ENCODE results near the gene ATOH8. TPM values are rescaled to one million over a fixed set of nuclear protein-coding genes. Genes with fewer than 3 reads are reported as not detected.

Gene ATOH8
- total RNA-seq, 4 donors from 2014 or later: 2.0 to 24.6 (median 7.6) TPM

GRCh38 chr2:85710687-85711577 is 42.9 kb upstream of the ATOH8 start:
- no peak for DNase-seq
- Histone ChIP-seq H3K9me3 (no peaks in the 10 kb centered on the region), H3K36me3 (no peaks in the 10 kb centered on the region), H3K4me3 (no peak overlapping the region), H3K4me1 (peaks cover 17 to 67% (median 21%) of the 10 kb centered on the region in 3 donors), H3K27ac (peak overlapping the region; percentile 22 to 85 (median 75)), H3K27me3 (no peaks in the 10 kb centered on the region)
- WGBS, 2 donors: 65 to 66% methylated on average over 15 to 16 of the region's 19 CpGs
- intact Hi-C loops (cut with DNase I): no loop called here
- TF ChIP-seq, protein P1, sequence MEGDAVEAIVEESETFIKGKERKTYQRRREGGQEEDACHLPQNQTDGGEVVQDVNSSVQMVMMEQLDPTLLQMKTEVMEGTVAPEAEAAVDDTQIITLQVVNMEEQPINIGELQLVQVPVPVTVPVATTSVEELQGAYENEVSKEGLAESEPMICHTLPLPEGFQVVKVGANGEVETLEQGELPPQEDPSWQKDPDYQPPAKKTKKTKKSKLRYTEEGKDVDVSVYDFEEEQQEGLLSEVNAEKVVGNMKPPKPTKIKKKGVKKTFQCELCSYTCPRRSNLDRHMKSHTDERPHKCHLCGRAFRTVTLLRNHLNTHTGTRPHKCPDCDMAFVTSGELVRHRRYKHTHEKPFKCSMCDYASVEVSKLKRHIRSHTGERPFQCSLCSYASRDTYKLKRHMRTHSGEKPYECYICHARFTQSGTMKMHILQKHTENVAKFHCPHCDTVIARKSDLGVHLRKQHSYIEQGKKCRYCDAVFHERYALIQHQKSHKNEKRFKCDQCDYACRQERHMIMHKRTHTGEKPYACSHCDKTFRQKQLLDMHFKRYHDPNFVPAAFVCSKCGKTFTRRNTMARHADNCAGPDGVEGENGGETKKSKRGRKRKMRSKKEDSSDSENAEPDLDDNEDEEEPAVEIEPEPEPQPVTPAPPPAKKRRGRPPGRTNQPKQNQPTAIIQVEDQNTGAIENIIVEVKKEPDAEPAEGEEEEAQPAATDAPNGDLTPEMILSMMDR (IDR thresholded peaks at IDR 0.05): no peak
- TF ChIP-seq POLR2A (IDR thresholded peaks at IDR 0.05): no peak

- WGBS, 2 donors: 79 to 95% methylated on average over 4 to 6 of the region's 8 CpGs
- Histone ChIP-seq H3K4me3 (no peak overlapping the region), H3K27me3 (no peaks in the 10 kb centered on the region), H3K36me3 (no peaks in the 10 kb centered on the region), H3K9me3 (no peaks in the 10 kb centered on the region), H3K4me1 (peaks cover 14 to 60% (median 17%) of the 10 kb centered on the region in 3 donors), H3K27ac (peak overlapping the region; percentile 22 to 85 (median 75))
- intact Hi-C loops (cut with DNase I): no loop called here
- no peak for TF ChIP-seq POLR2A (IDR thresholded peaks at IDR 0.05)
- TF ChIP-seq, protein P1 (IDR thresholded peaks at IDR 0.05): no peak
- no peak for DNase-seq
These were observed 42.2 kb upstream of the ATOH8 start for GRCh38 chr2:85711578-85712060.

GRCh38 chr2:85712336-85712735 is 41.5 kb upstream of the ATOH8 start:
- H3K4me3 ChIP-seq: no peak overlapping the region

GRCh38 chr2:85712849-85713612 is 40.8 kb upstream of the ATOH8 start:
- intact Hi-C loops (cut with DNase I): no loop called here
- H3K27ac ChIP-seq: peak overlapping the region in 3 of 4 donors; percentile 31 to 85 (median 66)
- H3K9me3 ChIP-seq: no peaks in the 10 kb centered on the region
- H3K27me3 ChIP-seq: no peaks in the 10 kb centered on the region
- 69 to 96% methylated on average over 3 to 7 of the region's 9 CpGs for WGBS, 2 donors
- TF ChIP-seq POLR2A (IDR thresholded peaks at IDR 0.05): no peak
- TF ChIP-seq, protein P1 (IDR thresholded peaks at IDR 0.05): no peak
- DNase-seq: no peak
- peaks cover 10 to 50% (median 17%) of the 10 kb centered on the region in 3 donors for H3K4me1 ChIP-seq
- H3K36me3 ChIP-seq: no peaks in the 10 kb centered on the region
- no peak overlapping the region for H3K4me3 ChIP-seq

More at GRCh38 chr2:85712336-85712735, 41.5 kb upstream of the ATOH8 start:
- DNase-seq: no peak
- TF ChIP-seq, protein P1 (IDR thresholded peaks at IDR 0.05): no peak
- TF ChIP-seq POLR2A (IDR thresholded peaks at IDR 0.05): no peak
- H3K27ac ChIP-seq: peak overlapping the region in 3 of 4 donors; percentile 31 to 85 (median 66)
- peaks cover 10 to 53% (median 17%) of the 10 kb centered on the region in 3 donors for H3K4me1 ChIP-seq
- no peaks in the 10 kb centered on the region for H3K9me3 ChIP-seq
- WGBS, 2 donors: 74 to 83% methylated on average over 9 to 12 of the region's 15 CpGs
- H3K27me3 ChIP-seq: no peaks in the 10 kb centered on the region
- no peaks in the 10 kb centered on the region for H3K36me3 ChIP-seq
- intact Hi-C loops (cut with DNase I): no loop called here

All from esophagus squamous epithelium (tissue), 5 donors.